Measurements from ENCODE around the gene DYNC1I1.

- TF ChIP-seq, protein P1, sequence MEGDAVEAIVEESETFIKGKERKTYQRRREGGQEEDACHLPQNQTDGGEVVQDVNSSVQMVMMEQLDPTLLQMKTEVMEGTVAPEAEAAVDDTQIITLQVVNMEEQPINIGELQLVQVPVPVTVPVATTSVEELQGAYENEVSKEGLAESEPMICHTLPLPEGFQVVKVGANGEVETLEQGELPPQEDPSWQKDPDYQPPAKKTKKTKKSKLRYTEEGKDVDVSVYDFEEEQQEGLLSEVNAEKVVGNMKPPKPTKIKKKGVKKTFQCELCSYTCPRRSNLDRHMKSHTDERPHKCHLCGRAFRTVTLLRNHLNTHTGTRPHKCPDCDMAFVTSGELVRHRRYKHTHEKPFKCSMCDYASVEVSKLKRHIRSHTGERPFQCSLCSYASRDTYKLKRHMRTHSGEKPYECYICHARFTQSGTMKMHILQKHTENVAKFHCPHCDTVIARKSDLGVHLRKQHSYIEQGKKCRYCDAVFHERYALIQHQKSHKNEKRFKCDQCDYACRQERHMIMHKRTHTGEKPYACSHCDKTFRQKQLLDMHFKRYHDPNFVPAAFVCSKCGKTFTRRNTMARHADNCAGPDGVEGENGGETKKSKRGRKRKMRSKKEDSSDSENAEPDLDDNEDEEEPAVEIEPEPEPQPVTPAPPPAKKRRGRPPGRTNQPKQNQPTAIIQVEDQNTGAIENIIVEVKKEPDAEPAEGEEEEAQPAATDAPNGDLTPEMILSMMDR (IDR thresholded peaks at IDR 0.05) = no peak
- no peak for TF ChIP-seq POLR2A (IDR thresholded peaks at IDR 0.05)
These were observed 128.7 kb downstream of the DYNC1I1 start for GRCh38 chr7:95901006-95901405.

Data from suprapubic skin (tissue), 3 donors.